ENCODE results near the gene THNSL1.
A peak's percentile ranks its signal among the peaks of the same experiment; 100 is the strongest.
"Not testable (repeated sequence)": the region's sequence is repeated elsewhere in the genome, so short reads cannot be mapped to it uniquely, and the experiment has no call there.

The THNSL1 gene

GRCh38 chr10:24998044-24998443, 18.4 kb upstream of the THNSL1 start:
- no peak for DNase-seq

GRCh38 chr10:25011591-25011990, 4.8 kb upstream of the THNSL1 start:
- not testable (repeated sequence) for DNase-seq

- DNase-seq, result no peak
These were observed 1.8 kb upstream of the THNSL1 start for GRCh38 chr10:25014579-25014978.

- DNase-seq, result peak; percentile 94
These were observed 510 bp upstream of the THNSL1 start, which contains the start of gene ENKUR for GRCh38 chr10:25015828-25016375. TSS of gene ENKUR (minus strand) at chr10:25016158. CDS start at chr10:25015936, 222 bp downstream.

- DNase-seq, result no peak
These were observed 760 bp downstream of the THNSL1 start for GRCh38 chr10:25017154-25017590.

- no peak for DNase-seq
These were observed 1.2 kb downstream of the THNSL1 start for GRCh38 chr10:25017661-25018060.

- no peak for DNase-seq
These were observed 2.3 kb downstream of the THNSL1 start for GRCh38 chr10:25018703-25019102.

- DNase-seq, result no peak
These were observed 6.9 kb downstream of the THNSL1 start for GRCh38 chr10:25023278-25023677.

- no peak for DNase-seq
These were observed 8.1 kb downstream of the THNSL1 start for GRCh38 chr10:25024528-25024927.

- DNase-seq, result no peak
These were observed 10.1 kb downstream of the THNSL1 start for GRCh38 chr10:25026463-25026862.

- DNase-seq, result no peak
These were observed 12.3 kb downstream of the THNSL1 start for GRCh38 chr10:25028711-25029110.

- no peak for DNase-seq
These were observed 13.1 kb downstream of the THNSL1 start for GRCh38 chr10:25029519-25029918.

GRCh38 chr10:25036381-25036780, 20.0 kb downstream of the THNSL1 start:
- DNase-seq, result no peak

- DNase-seq, result no peak
These were observed 21.9 kb downstream of the THNSL1 start for GRCh38 chr10:25038325-25038724.

- no peak for DNase-seq
These were observed 23.1 kb downstream of the THNSL1 start for GRCh38 chr10:25039531-25039930.

GRCh38 chr10:25046641-25047040, 30.2 kb downstream of the THNSL1 start:
- DNase-seq, result no peak

GRCh38 chr10:25047088-25047487, 30.7 kb downstream of the THNSL1 start:
- DNase-seq, result no peak

- DNase-seq, result no peak
These were observed 31.3 kb downstream of the THNSL1 start for GRCh38 chr10:25047591-25048301.

- no peak for DNase-seq
These were observed 32.0 kb downstream of the THNSL1 start for GRCh38 chr10:25048450-25048849.

GRCh38 chr10:25049966-25050365, 33.6 kb downstream of the THNSL1 start:
- no peak for DNase-seq

GRCh38 chr10:25050402-25050801, 34.0 kb downstream of the THNSL1 start:
- DNase-seq, result no peak

- no peak for DNase-seq
These were observed 35.6 kb downstream of the THNSL1 start for GRCh38 chr10:25052012-25052411.

- no peak for DNase-seq
These were observed 40.3 kb downstream of the THNSL1 start for GRCh38 chr10:25056726-25057125.

- DNase-seq, result no peak
These were observed 41.5 kb downstream of the THNSL1 start for GRCh38 chr10:25057886-25058285.

- DNase-seq, result no peak
These were observed 43.6 kb downstream of the THNSL1 start for GRCh38 chr10:25059990-25060389.

Measured in CD4-positive, alpha-beta T cell treated with Interleukin-10 for 1 hour (primary cell).